DOHH2 (cell line): ENCODE data around the gene BATF3.

Experiments
- H3F3A ChIP-seq: fragments of 200-600 bp; sonication (generic), shearing (Covaris generic); 2 replicates; pipeline ENCODE4 v1.6.0; 2016; ENCODE audit warnings: antibody characterized with exemption, mild to moderate bottlenecking; ENCODE audit not compliant: control insufficient read depth, insufficient read depth
- H3K27ac ChIP-seq: fragments of 200-600 bp; sonication (generic); 2 replicates; pipeline ENCODE4 v1.5.1; 2014; ENCODE audit warnings: low read depth, mild to moderate bottlenecking, low read length, moderate library complexity
- H3K27me3 ChIP-seq: fragments of 200-600 bp; sonication (generic); 2 replicates; pipeline ENCODE4 v1.6.1; 2014; ENCODE audit warnings: mild to moderate bottlenecking, low read length, mixed read lengths; ENCODE audit not compliant: control insufficient read depth
- H3K36me3 ChIP-seq: fragments of 200-600 bp; sonication (generic); 2 replicates; pipeline ENCODE4 v1.6.1; 2014; ENCODE audit warnings: mild to moderate bottlenecking, low read length, moderate library complexity, mixed read lengths; ENCODE audit not compliant: control insufficient read depth
- H3K4me1 ChIP-seq: fragments of 200-600 bp; sonication (generic); 2 replicates; pipeline ENCODE4 v1.6.1; 2014; ENCODE audit warnings: mild to moderate bottlenecking, low read length, mixed read lengths; ENCODE audit not compliant: control insufficient read depth
- H3K4me2 ChIP-seq: fragments of 200-600 bp; sonication (generic); 2 replicates; pipeline ENCODE4 v1.6.0; 2014; ENCODE audit warnings: mild to moderate bottlenecking, low read length, moderate library complexity
- H3K4me3 ChIP-seq: fragments of 200-600 bp; sonication (generic); 2 replicates; pipeline ENCODE4 v1.5.1; 2014; ENCODE audit warnings: mild to moderate bottlenecking, low read length, mixed read lengths
- H3K79me2 ChIP-seq: fragments of 200-600 bp; sonication (generic); 2 replicates; pipeline ENCODE4 v1.6.1; 2014; ENCODE audit warnings: mild to moderate bottlenecking, low read length, mixed read lengths; ENCODE audit not compliant: control insufficient read depth
- H3K9me2 ChIP-seq: fragments of 200-600 bp; sonication (generic); replicated peaks from 2 replicates; pipeline ENCODE4 v1.6.1; 2014; ENCODE audit warnings: mild to moderate bottlenecking, low read length, mixed read lengths; ENCODE audit not compliant: control insufficient read depth
- H3K9me3 ChIP-seq: fragments of 200-600 bp; sonication (generic); 2 replicates; pipeline ENCODE4 v1.6.1; 2014; ENCODE audit warnings: antibody characterized with exemption, low read length, mixed read lengths; ENCODE audit not compliant: control insufficient read depth, insufficient read depth
- H4K20me1 ChIP-seq: fragments of 200-600 bp; sonication (generic); 2 replicates; pipeline ENCODE4 v1.6.0; 2014; ENCODE audit warnings: low read depth, mild to moderate bottlenecking, antibody characterized with exemption, low read length, moderate library complexity; ENCODE audit not compliant: control insufficient read depth, insufficient read depth
- EZH2phosphoT487 ChIP-seq: fragments of 200-600 bp; sonication (generic); IDR thresholded peaks from 2 replicates; pipeline ENCODE4 v1.6.1; 2017; ENCODE audit warnings: borderline replicate concordance, mild to moderate bottlenecking, antibody characterized with exemption, low read length, moderate library complexity, mixed read lengths
- TF ChIP-seq, protein P1 (sequence below): fragments of 200-600 bp; sonication (generic); IDR thresholded peaks from one replicate; pipeline ENCODE4 v1.5.1; 2014; ENCODE audit warnings: antibody characterized with exemption, mild to moderate bottlenecking, low read depth, low read length; ENCODE audit not compliant: poor library complexity, severe bottlenecking

The BATF3 gene

GRCh38 chr1:212680680-212681389 is 18.8 kb downstream of the BATF3 start:
- H4K20me1 ChIP-seq = 0 out of 2 replicates have a peak, but pooled peaks cover 3% of the 10 kb centered on the region
- H3K27me3 ChIP-seq = peaks cover 76% of the 10 kb centered on the region
- peaks cover 14% of the 10 kb centered on the region for H3K4me1 ChIP-seq
- no peak overlapping the region for H3K4me2 ChIP-seq
- no peaks in the 10 kb centered on the region for H3K79me2 ChIP-seq
- H3K9me2 ChIP-seq = no peaks in the 10 kb centered on the region
- H3K9me3 ChIP-seq = no peaks in the 10 kb centered on the region
- H3K27ac ChIP-seq = no peak overlapping the region
- no peaks in the 10 kb centered on the region for H3F3A ChIP-seq
- H3K36me3 ChIP-seq = no peaks in the 10 kb centered on the region
- TF ChIP-seq, protein P1, sequence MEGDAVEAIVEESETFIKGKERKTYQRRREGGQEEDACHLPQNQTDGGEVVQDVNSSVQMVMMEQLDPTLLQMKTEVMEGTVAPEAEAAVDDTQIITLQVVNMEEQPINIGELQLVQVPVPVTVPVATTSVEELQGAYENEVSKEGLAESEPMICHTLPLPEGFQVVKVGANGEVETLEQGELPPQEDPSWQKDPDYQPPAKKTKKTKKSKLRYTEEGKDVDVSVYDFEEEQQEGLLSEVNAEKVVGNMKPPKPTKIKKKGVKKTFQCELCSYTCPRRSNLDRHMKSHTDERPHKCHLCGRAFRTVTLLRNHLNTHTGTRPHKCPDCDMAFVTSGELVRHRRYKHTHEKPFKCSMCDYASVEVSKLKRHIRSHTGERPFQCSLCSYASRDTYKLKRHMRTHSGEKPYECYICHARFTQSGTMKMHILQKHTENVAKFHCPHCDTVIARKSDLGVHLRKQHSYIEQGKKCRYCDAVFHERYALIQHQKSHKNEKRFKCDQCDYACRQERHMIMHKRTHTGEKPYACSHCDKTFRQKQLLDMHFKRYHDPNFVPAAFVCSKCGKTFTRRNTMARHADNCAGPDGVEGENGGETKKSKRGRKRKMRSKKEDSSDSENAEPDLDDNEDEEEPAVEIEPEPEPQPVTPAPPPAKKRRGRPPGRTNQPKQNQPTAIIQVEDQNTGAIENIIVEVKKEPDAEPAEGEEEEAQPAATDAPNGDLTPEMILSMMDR = no peak
- no peak for TF ChIP-seq EZH2phosphoT487
- no peak overlapping the region for H3K4me3 ChIP-seq

DNA sequence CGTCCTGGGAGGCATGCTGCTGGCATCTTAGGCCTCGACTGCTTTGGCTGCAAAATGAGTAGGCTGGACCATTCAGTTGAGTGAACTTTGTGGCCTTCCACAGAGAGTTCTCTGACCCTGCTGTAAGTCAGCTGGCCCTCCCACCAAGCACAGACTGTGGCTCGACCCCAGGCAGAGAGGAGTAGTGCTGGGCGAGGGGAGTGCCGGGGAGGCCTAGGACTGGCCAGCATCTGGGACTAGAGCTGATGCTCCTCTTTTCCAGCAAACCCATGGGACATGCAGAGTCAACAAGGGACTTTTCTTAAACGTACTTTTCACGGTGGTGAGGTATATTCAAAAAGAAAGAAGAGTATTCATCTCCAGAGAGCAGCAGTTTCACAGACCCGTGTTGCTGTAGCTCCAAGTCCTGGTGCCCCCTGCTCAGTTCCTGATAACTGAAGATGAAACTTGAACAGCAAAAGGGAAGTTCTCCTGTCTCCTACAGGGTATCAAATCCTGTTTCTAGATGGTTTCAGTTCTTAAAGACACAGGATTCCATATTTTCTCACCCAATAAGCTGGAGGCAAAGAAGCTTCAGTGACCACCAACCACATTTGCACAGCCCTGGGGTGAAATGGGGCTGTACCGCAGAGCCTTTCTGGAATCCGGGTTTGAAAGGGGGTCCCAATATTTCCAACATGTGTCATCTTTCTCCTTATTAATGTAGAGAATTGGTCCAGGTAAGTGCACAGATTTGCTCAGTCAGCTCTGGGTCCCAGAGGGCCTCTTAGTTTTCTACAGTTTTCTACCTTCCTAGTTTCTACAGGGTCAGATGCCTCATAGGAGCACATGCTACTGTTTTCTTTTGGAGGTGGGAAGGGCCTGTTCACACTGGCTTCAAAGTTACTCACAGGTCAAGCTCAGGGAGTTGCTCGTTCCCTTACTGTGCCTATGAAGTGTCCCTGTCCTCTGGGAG is 20.9 kb downstream of the BATF3 start:
- H3K36me3 ChIP-seq = no peaks in the 10 kb centered on the region
- no peak overlapping the region for H3K4me2 ChIP-seq
- H3K27ac ChIP-seq = no peak overlapping the region
- H3K9me3 ChIP-seq = no peaks in the 10 kb centered on the region
- no peak for TF ChIP-seq EZH2phosphoT487
- TF ChIP-seq, protein P1 = no peak
- H3K9me2 ChIP-seq = no peaks in the 10 kb centered on the region
- no peaks in the 10 kb centered on the region for H3F3A ChIP-seq
- H3K79me2 ChIP-seq = no peaks in the 10 kb centered on the region
- H3K4me1 ChIP-seq = peaks cover 11% of the 10 kb centered on the region
- H3K4me3 ChIP-seq = no peak overlapping the region
- H3K27me3 ChIP-seq = peaks cover 76% of the 10 kb centered on the region
- 0 out of 2 replicates have a peak, but pooled peaks cover 3% of the 10 kb centered on the region for H4K20me1 ChIP-seq

GRCh38 chr1:212677573-212677972 is 22.1 kb downstream of the BATF3 start:
- Histone ChIP-seq H3K4me1 (no peaks in the 10 kb centered on the region; the same call in 1 of the 2 replicates), H3F3A (no peaks in the 10 kb centered on the region), H3K9me2 (no peaks in the 10 kb centered on the region), H3K36me3 (no peaks in the 10 kb centered on the region), H3K9me3 (no peaks in the 10 kb centered on the region), H3K4me3 (no peak overlapping the region), H3K27ac (no peak overlapping the region), H3K4me2 (no peak overlapping the region), H4K20me1 (peaks cover 3% of the 10 kb centered on the region; the same call in 1 of the 2 replicates), H3K79me2 (no peaks in the 10 kb centered on the region), H3K27me3 (peaks cover 74% of the 10 kb centered on the region)
- TF ChIP-seq, protein P1 = no peak
- no peak for TF ChIP-seq EZH2phosphoT487
